Globus pallidus (tissue), 1 donor: ENCODE data around the gene UTP25.
"Not testable (repeated sequence)": the region's sequence is repeated elsewhere in the genome, so short reads cannot be mapped to it uniquely, and the experiment has no call there.

Experiments
- DNase-seq: peaks from one replicate; pipeline ENCODE4 v3.0.0-alpha.2; 2015; ENCODE audit warnings: low spot score

The UTP25 gene

DNA sequence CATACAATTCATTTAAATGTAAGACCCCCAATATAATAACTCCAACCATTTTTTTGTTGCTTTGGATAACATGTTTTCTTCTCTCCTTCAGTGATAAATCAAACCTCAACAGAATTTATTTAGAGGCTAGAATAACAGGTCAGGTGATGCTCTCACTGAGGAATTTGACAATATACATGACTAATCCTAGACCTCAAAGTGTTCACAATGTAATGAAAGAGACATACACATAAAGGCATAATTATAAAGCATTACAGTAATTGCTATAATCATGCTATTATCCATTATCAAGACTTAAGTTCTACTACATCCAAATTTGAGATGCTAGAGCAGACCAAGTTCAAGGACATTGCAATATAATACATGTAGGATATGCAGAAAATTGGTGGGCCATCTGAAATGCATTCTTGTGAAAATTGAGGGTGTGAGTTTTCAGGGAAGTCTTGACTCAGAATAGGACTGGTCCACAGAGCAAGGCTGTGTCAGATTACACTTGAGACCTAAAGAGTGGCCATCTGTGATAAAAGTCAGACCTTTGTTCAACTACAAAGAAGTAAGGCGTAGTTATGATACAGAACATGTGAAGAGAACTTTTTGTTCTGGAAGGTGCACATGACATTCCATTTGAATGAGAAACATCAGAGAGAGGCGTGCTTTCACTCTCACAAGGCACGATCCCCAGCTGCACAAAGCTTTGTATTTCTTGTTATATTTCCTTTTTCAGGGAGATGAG lies 45.5 kb downstream of the UTP25 start:
- no peak for DNase-seq

- DNase-seq = peak; percentile 55
Measured at GRCh38 chr1:209875515-209875914, 47.7 kb downstream of the UTP25 start.

GRCh38 chr1:209876078-209876800 lies 48.5 kb downstream of the UTP25 start:
- DNase-seq = no peak

DNA sequence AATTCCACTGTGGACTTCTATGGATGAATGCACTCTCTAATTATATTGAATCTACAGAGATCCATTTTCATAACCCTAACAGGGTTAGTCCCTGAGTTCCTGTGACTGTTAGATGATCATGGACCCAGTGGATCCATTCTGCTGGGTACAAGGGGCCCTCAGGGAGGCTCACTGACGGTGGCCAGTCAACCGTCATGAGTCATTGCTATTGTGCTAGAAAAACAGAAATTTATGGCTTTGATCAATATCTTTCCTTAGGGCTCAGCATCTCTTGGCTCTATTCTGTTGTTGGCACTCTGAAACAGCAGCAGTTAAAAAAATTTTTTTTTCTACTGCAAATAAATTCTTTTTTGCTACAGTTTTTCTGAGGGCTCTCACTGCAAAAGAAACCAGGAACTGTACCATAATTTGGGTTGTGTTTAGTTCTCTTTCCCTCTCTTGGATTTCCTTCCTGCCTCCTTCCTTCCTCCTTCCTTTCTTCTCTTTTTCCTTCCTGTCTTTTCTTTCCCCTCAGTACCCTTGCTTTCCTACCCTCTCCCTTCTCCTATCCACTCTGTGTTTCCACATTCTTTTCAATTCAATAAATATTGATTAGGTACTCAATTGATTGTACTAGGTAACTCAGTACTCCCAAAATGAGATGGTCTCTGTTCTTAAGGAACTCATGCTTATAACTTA lies 49.5 kb downstream of the UTP25 start:
- no peak for DNase-seq

DNA sequence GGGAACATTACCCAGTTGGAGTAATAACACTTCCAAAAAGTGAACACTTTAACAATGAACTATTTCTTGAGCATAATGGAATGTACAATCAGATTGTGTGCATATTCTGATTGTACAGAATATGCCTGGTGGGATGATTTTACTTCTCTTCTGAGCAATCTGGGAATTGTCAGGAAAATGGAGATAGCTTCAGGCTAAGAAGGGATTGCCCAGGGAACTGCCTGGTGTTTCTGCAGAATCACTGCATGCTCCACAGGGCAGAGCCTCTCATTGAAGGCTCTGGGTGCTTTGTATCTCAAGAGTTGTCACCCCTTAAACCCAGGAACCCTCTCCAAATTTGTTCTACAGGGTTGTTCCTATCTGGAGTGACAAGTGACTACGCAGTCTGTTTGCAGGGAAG lies 51.2 kb downstream of the UTP25 start:
- no peak for DNase-seq

DNA sequence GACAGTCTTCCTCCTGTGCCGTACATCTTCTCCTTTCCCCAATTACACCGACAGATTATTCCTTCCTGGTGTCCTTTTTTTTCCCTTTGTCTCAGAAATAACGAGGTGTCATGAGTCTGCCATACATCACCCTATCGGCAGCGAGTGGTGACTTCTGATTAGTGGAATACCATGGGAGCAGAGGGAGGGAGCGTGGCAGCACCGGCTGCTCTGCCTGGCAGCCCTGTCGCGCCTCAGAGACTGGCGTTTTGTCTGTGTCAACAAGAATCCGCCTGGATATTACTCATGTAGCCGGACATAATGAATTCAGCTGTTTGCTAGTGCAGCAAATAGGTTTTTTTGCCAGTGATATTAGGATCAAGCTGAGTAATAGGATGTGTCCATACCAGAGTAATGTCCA lies 51.8 kb downstream of the UTP25 start:
- DNase-seq = peak; percentile 91

DNA sequence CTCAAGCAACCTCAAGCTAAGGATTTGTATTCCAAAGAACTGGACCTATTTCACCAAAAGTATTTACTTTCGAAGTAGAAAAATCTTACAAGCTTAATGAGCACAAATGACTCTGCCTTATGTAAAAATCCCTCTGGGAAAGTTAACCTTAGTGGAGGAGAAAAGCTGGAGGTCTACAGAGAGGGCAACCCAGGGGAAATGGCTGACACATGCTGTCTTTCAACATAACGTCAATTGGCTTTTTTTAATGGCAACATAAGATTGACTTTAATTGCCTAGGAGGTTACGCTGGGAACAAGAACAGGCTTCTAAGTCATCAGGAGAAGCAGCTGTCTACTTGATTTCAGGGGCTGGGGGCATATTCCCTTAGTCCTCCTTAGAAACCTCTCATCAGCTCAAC lies 52.3 kb downstream of the UTP25 start:
- no peak for DNase-seq

DNA sequence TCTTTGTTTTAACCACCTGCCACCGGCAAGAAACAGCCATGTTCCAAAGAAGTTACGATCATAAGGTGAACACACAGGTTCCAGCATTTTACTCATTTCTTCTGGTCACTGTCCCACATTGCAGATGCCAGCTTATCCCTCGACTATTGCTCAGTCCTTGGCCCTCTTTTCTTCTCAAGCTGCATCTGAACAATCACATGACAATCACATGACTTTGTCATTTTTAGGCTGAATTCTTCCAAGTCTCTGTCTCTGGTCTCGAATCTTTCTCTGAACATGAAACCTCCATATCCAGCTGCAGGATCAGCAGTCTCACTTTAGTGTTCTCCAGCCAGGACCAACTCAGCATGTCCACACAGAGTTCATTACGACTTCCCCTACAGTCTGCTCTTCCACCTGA lies 53.8 kb downstream of the UTP25 start:
- DNase-seq = no peak

DNA sequence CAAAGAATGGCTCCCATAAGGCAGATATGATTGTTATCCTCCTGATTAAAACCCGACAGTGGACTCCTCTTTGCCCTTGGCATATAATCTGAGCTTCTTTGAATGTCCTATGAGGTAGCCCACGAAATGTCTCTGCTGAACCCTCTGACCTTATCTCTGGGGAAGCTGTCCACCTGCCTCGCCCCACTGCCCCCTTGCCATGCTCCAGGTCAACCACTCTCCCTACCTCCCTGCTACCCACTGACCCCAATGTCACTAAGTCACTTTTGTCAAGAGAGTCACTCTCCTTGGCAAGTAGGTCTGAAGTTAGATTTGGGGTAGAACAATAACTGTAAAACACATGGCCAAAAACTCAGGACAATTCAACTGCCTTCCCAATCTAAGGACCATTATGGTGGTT lies 54.5 kb downstream of the UTP25 start:
- DNase-seq = no peak

DNA sequence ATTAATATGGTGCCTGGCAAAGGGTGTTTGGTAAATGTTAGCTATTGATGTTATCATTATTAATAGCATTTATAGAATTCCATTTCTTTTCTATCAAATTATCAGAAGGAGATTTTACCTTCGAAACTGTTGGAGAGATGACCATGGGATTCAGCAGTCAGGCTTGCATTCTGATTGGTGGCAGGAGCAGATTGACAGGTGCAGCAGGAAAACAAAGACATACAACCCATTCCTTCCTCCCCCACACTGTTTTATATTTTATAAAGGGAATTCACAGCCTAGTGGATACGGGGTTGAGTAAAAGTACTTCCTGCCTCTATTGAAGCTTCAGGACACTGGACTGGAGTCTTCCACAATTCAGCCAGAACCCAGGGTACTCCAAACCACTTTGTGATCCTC lies 55.2 kb downstream of the UTP25 start:
- DNase-seq = no peak

DNA sequence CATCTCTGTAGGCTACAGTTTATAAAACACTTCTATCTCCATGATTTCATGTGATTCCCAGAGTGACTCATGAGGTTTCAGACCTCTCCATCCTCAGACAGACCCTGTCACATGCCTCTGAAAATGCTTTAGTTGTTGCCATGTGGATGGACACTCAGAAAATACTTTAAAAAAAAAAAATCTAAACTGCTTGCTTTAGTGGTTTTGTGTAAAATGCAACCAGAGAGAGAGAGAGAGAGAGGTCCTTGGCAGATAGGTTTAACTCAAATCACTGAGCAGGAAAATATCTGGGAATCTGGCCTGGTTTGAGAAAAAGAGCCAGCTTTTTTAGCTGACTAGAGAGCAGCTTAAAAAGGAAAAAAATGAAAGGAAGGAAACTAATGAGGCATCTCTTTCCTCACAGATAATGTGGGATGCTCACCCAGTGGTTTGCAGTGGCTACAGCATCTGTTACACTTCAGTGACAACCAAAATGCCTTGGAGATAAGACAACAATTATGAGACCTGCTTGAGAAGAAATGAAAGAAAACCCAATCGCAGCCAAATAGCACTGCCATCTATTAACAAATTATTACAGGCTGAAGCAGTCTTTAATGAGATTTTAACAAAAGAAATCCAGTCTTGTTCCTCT lies 55.7 kb downstream of the UTP25 start:
- DNase-seq = no peak

- no peak for DNase-seq
Measured at GRCh38 chr1:209884249-209884648, 56.5 kb downstream of the UTP25 start.

DNA sequence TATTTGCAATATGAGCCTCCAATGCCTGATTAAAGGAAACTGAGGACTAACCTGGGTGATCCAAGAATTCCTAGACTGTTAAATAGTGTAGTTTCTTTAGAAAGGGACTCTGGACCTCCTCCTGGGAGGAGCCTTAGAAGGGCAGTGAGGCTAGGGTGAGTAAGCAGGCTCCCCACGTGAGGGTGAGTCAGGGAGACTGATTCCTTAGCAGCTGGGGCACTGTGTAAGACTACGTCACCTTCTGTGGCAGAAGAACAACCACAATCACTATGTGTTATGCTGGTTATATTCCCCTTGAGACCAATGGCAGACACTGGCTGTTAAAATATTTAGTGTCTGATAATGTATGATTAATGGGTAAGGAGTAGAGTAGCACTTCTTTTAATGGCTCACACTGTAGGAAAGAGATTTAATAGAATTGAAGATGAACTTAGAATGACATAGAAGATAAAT lies 56.9 kb downstream of the UTP25 start:
- no peak for DNase-seq

DNA sequence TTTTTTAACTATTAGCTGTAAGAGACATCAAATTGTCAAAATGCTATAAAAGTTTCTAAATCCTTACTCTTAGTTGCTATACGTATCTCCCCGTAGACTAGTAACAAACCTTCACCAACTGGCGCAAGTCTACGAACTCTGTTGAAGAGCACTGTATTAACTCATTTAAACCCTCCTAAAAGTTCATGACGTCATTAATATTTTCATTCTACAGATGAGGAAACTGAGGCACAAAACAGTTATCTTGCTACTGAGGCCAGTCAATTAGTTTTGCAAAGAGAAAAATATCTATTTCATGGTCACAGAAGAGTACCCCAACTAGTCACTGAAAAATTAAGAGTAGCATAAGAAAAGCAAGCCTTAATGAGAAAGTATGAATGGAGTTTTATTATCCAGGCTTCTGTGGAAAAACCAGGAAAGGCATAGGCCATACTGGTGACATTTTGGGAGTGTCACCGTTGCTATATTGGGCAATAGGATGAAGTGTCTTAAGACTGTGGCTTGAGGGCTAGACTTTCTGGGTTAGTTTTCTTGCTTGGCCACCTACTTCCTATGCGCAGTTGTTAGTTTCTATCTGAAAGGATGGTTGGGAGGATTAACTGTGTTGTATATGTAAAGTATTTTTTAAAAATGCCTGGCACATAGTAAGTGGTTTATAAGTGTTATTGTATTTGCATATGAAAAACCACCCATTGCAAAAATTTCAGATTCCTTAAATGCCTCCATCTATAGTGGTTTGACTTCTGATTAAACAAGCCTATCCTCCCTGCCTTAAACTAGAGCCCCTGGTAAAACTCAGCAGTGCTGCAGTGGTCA lies 57.8 kb downstream of the UTP25 start:
- no peak for DNase-seq

DNA sequence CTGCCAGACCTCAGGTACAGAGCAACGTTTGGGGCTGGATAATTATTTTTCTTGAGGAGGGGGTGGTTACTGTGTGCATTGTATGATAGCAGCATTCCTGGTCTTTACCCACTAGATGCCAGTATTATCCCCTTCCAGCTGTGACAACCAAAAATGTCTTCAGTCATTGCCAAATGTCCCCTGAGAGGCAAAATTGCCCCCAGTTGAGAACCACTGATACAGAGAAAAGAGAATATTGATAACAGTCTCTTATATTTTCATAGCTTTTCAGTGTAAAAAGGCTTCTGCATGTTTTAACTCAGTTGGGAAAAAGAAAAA lies 58.4 kb downstream of the UTP25 start:
- no peak for DNase-seq

DNA sequence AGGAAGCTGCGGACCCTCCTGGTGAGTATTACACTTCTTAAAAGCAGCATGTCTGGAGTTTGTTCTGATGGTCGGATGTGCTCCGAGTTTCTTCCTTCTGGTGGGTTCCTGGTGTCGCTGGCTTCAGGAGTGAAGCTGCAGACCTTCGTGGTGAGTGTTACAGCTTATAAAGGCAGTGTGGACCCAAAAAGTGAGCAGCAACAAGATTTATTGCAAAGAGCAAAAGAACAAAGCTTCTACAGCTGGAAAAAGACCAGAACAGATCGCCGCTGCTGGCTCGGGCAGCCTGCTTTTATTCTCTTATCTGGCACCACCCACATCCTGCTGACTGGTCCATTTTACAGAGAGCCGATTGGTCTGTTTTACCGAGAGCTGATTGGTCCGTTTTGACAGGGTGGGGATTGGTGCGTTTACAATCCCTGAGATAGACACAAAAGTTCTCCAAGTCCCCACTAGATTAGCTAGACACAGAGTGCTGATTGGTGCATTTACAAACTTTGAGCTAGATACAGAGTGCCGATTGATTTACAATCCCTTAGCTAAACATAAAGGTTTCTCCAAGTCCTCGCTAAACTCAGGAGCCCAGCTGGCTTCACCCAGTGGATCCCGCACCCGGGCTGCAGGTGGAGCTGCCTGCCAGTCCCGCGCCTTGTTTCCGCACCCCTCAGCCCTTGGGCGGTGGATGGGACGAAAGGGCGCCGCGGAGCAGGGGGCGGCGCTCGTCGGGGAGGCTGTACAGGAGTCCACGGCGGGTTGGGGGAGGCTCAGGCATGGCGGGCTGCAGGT lies 60.7 kb downstream of the UTP25 start:
- not testable (repeated sequence) for DNase-seq

GRCh38 chr1:209889077-209889418 lies 61.3 kb downstream of the UTP25 start:
- no peak for DNase-seq

DNA sequence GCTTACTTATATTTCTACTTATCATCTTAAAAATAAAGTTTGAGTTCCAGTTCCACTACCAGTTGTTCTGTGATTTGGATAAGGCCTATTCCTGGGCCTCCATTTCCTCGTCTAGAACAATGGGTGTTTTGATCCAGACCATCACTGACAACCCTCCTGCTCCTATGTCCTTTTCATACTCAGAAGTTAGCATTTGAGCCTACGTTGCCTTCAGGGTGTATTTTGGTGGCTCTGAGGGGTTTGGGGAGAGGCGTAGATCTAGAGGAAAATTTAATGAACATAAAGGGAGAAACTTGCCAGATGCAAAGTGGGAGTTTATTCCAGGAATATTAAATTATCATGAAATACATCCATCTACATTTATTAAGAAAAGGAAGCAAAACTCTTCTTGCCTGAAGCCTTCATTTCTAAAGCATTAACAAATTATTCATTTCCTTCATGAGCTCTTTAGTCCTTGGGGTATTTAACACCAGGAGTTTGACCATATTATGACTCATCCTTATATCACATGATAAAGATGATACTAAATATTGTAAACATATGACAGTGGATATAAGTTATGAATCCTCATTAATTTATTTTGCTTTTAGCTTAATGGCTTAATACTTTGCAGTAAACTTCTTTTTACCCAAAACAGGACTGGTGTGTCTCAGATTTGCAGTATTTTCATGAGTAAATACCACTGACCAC lies 63.0 kb downstream of the UTP25 start:
- no peak for DNase-seq

GRCh38 chr1:209893751-209894150 lies 66.0 kb downstream of the UTP25 start:
- no peak for DNase-seq

DNA sequence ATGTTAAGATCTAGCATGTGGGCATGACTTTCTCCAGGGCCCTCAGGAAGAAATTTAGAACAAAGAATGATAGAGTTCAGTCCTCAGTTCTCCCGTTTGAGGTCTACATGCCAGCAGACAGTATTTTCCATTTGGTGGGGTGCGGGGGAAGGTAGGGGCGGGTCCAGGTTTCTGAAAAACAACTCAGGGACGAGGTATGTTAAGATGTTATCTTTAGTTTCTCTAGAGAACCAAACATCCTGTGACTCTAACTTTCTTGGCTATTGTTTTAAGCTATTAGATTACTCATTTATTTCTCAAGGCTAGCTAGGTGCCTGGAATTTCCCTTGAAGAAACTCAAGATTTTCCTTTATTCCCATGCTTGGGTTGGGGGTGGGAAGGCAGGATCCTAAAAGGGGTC lies 67.9 kb downstream of the UTP25 start:
- DNase-seq = no peak

DNA sequence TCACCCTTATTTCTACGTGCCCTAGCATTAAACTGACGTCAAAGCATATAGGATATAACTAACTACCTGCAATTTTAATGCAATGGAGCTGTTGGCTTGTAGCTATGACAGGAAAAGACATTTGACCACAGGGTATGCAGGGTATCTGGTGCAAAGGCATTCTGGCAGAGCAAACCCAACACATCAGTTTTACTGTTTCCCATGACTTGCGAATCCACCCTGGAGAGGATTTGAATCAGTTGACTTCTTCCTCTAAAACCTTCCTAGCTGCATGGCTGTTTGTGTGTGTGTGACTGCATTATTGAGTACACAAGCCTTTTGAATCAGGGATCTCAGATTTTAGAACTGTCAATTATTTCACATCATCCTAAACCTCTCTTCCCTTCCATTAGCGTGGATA lies 68.6 kb downstream of the UTP25 start:
- DNase-seq = no peak
